ENCODE results near the gene MTOR. TPM values are rescaled to one million over a fixed set of nuclear protein-coding genes. Genes with fewer than 3 reads are reported as not detected.

MTOR gene
- total and polyA plus RNA-seq, 10 of the 15 experiments (the other 5 are each of a cell fraction or from before 2014, with no cell fraction given) = 6.6 to 41.8 (median 29.8) TPM

GRCh38 chr1:11272832-11273594, 10.7 kb upstream of the MTOR start, which contains the start of gene UBIAD1 (continued):
- peak in 1 of 2 experiments; percentile 39; a peak in 2 of 4 replicates for TF ChIP-seq IKZF2 (IDR thresholded peaks at IDR 0.05)
- TF ChIP-seq BCL3 (IDR thresholded peaks at IDR 0.05; ENCODE audit: borderline replicate concordance, insufficient read depth, low read depth, low read length, poor library complexity, severe bottlenecking) = no peak
- peak; percentile 89 for TF ChIP-seq IKZF1 (conservative IDR thresholded peaks at IDR 0.05)
- peak; percentile 99 for TF ChIP-seq MXI1 (IDR thresholded peaks at IDR 0.05; ENCODE audit: low read depth, low read length)
- TF ChIP-seq NFIC (IDR thresholded peaks at IDR 0.05; ENCODE audit: low read depth, low read length) = no peak
- TF ChIP-seq PAX5 (IDR thresholded peaks at IDR 0.05; ENCODE audit: borderline replicate concordance, low read depth, low read length) = no peak; the same call in 1 of the 2 replicates
- no peak for TF ChIP-seq SREBF2 (IDR thresholded peaks at IDR 0.05; ENCODE audit: low read length)
- no peak for TF ChIP-seq E2F8 (IDR thresholded peaks at IDR 0.05; ENCODE audit: low read depth, partially characterized antibody)
- TF ChIP-seq MYB (IDR thresholded peaks at IDR 0.05; ENCODE audit: borderline replicate concordance, low read depth, low read length) = no peak
- peak; percentile 56 for TF ChIP-seq RELA (IDR thresholded peaks at IDR 0.05; ENCODE audit: borderline replicate concordance, partially characterized antibody)
- TF ChIP-seq SMAD1 (IDR thresholded peaks at IDR 0.05; ENCODE audit: low read depth, partially characterized antibody) = no peak
- TF ChIP-seq ZBTB33 (IDR thresholded peaks at IDR 0.05) = no peak
- TF ChIP-seq SUZ12 (IDR thresholded peaks at IDR 0.05; ENCODE audit: unreplicated experiment) = no peak
- TF ChIP-seq MTA2 (IDR thresholded peaks at IDR 0.05; ENCODE audit: low read depth) = 0 out of 2 replicates have a peak, but pooled peaks have one; percentile 36
- TF ChIP-seq JUND (IDR thresholded peaks at IDR 0.05; ENCODE audit: low read depth, low read length) = no peak
- TF ChIP-seq ETV6 (conservative IDR thresholded peaks at IDR 0.05 in 1 of 2, IDR thresholded peaks at IDR 0.05 in 1 of 2; ENCODE audit: borderline replicate concordance in 1 of 2, low read depth in 1 of 2) = no peak
- no peak for TF ChIP-seq CUX1 (IDR thresholded peaks at IDR 0.05; ENCODE audit: insufficient replicate concordance, low read depth, low read length)
- TF ChIP-seq POLR2A (IDR thresholded peaks at IDR 0.05; ENCODE audit: low read depth, low read length) = peak; percentile 94
